Calu3 (cell line): ENCODE results near the gene CTIF. TPM values are rescaled to one million over a fixed set of nuclear protein-coding genes. Genes with fewer than 3 reads are reported as not detected.

ENCODE experiments used
- BruUV-seq: library from RNA; stranded (reverse); fragments of 400-500 nt; replicated peaks from 2 replicates; lab custom pipeline; 2021; lab: Mats Ljungman, UMichigan
- CTCF ChIA-PET: fragments of 300-600 bp; sonication (Branson Sonifier 250); formaldehyde crosslinking; loops from one replicate; lab custom pipeline; 2022; ENCODE audit warnings: antibody characterized with exemption; lab: Charles Lee
- DNase-seq: peaks from one replicate; pipeline ENCODE4 v3.0.0; 2022
- H3K27ac Mint-ChIP-seq: one replicate; pipeline ENCODE4 v1.8.0; 2022; ENCODE audit warnings: mixed read lengths; ENCODE audit not compliant: unreplicated experiment
- H3K27me3 Mint-ChIP-seq: one replicate; pipeline ENCODE4 v1.8.0; 2022; ENCODE audit warnings: mixed read lengths; ENCODE audit not compliant: unreplicated experiment
- H3K36me3 Mint-ChIP-seq: one replicate; pipeline ENCODE4 v1.8.0; 2022; ENCODE audit warnings: mild to moderate bottlenecking, moderate library complexity, mixed read lengths; ENCODE audit not compliant: insufficient read depth, unreplicated experiment
- H3K4me1 Mint-ChIP-seq: one replicate; pipeline ENCODE4 v1.8.0; 2022; ENCODE audit warnings: mild to moderate bottlenecking, low read depth, mixed read lengths; ENCODE audit not compliant: unreplicated experiment
- H3K4me3 Mint-ChIP-seq: one replicate; pipeline ENCODE4 v1.8.0; 2022; ENCODE audit warnings: mild to moderate bottlenecking, low read depth, moderate library complexity, mixed read lengths; ENCODE audit not compliant: unreplicated experiment
- H3K9me3 Mint-ChIP-seq: one replicate; pipeline ENCODE4 v1.8.0; 2022; ENCODE audit warnings: low read depth, mixed read lengths; ENCODE audit not compliant: unreplicated experiment
- intact Hi-C: fragments of 100-400 bp; cut with micrococcal nuclease; formaldehyde crosslinking; loops from one replicate; pipeline ENCODE4 v1.10.0; 2022; ENCODE audit not compliant: unreplicated experiment
- total RNA-seq: library from RNA; stranded (reverse); gene quantifications from 2 replicates; pipeline ENCODE4 v1.2.3, GENCODE V29; 2022
- TF ChIP-seq, protein P1 (sequence below): fragments of 200-600 bp; IDR thresholded peaks from one replicate; pipeline ENCODE4 v1.8.0; 2022; ENCODE audit warnings: antibody characterized with exemption; ENCODE audit not compliant: unreplicated experiment

CTIF gene
- total RNA-seq, 1 experiment from 2014 or later: 40.8 TPM

DNA sequence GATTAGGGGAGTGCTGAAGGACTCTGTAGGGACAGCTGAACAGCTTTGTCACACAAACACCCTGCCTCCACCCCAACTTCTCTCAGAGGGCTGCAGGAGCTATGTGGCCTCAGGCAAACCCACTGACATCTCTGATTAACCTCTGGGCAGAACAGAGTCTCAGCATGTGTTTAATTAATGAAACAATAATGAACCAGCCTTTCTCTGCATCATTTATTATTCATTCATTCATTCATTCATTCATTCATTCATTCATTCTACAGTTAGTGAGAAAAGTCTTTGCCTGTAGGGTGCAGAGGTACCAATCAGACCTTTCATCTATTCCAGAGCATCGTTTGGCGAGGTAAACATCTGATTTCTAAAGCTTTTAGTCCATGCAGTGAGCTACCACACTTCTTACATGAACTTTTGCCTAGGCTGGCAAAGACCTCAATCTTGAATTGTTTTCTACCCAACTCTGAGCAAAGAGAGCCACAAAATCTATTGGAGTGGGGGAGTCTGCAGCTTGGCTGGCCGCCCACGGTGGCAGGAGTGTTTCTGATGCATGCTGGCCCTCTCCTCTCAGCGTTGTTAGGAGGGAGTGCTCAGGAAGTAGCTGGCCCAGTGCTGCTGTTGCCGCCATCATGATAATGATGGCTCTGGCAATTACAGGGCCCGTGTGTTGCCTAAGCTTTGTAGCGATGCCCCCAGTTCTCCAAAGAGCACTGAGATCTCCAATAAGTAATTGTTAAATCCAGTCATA is 213.1 kb downstream of the CTIF start:
- H3K27ac Mint-ChIP-seq: no peak overlapping the region
- intact Hi-C loops: no loop called here
- CTCF ChIA-PET: no interaction called here
- DNase-seq: no peak
- TF ChIP-seq, protein P1, sequence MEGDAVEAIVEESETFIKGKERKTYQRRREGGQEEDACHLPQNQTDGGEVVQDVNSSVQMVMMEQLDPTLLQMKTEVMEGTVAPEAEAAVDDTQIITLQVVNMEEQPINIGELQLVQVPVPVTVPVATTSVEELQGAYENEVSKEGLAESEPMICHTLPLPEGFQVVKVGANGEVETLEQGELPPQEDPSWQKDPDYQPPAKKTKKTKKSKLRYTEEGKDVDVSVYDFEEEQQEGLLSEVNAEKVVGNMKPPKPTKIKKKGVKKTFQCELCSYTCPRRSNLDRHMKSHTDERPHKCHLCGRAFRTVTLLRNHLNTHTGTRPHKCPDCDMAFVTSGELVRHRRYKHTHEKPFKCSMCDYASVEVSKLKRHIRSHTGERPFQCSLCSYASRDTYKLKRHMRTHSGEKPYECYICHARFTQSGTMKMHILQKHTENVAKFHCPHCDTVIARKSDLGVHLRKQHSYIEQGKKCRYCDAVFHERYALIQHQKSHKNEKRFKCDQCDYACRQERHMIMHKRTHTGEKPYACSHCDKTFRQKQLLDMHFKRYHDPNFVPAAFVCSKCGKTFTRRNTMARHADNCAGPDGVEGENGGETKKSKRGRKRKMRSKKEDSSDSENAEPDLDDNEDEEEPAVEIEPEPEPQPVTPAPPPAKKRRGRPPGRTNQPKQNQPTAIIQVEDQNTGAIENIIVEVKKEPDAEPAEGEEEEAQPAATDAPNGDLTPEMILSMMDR: no peak
- no TSS peak for BruUV-seq
- no peaks in the 10 kb centered on the region for H3K4me1 Mint-ChIP-seq
- H3K36me3 Mint-ChIP-seq: peaks cover 5% of the 10 kb centered on the region
- no peaks in the 10 kb centered on the region for H3K27me3 Mint-ChIP-seq
- no peaks in the 10 kb centered on the region for H3K9me3 Mint-ChIP-seq
- H3K4me3 Mint-ChIP-seq: no peak overlapping the region

DNA sequence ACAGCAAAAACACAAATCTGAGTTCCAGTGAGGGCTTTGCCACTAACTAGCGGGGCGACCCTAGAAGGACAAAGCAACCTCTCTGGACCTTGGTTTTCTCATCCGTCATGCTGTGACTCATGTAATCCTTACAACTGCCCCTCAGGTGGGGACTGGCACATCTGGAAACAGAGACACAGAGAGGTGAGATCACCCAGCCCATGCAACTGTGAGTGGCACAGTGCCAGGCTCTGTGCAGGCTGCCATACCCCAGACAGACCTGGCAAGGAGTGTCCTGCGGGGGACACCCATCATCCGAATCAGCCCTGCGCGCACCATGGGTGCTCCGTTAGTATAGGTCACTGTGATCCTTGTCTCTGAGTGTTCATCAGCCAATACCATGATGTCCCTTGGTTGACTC is 213.6 kb downstream of the CTIF start:
- DNase-seq: no peak
- H3K4me1 Mint-ChIP-seq: no peaks in the 10 kb centered on the region
- no peak overlapping the region for H3K27ac Mint-ChIP-seq
- no peaks in the 10 kb centered on the region for H3K27me3 Mint-ChIP-seq
- TF ChIP-seq, protein P1: no peak
- intact Hi-C loops: no loop called here
- CTCF ChIA-PET: no interaction called here
- H3K4me3 Mint-ChIP-seq: no peak overlapping the region
- no TSS peak for BruUV-seq
- no peaks in the 10 kb centered on the region for H3K9me3 Mint-ChIP-seq
- H3K36me3 Mint-ChIP-seq: peaks cover 5% of the 10 kb centered on the region

DNA sequence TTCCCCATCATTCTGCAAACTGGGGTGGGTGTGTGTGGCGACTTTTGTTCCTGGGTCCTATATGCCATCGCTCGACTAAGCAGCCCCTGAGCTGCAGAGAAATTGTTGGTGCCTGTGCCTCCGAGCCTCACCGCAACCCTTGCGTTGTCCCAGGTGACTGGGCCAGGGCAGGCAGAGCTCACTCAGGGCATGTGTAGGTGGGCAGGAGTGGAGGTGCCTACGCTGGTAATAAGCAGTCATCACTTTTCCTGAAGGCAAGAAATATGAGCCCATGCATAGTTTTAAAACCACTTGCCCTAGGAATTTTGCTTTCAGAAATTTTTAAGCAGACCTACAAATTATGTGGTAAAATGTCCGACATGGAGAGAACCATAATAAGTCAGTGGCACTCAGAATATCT is 214.1 kb downstream of the CTIF start:
- CTCF ChIA-PET: no interaction called here
- H3K4me3 Mint-ChIP-seq: no peak overlapping the region
- H3K27ac Mint-ChIP-seq: no peak overlapping the region
- TF ChIP-seq, protein P1: no peak
- no peak for DNase-seq
- H3K4me1 Mint-ChIP-seq: no peaks in the 10 kb centered on the region
- no TSS peak for BruUV-seq
- intact Hi-C loops: no loop called here
- peaks cover 5% of the 10 kb centered on the region for H3K36me3 Mint-ChIP-seq
- H3K9me3 Mint-ChIP-seq: no peaks in the 10 kb centered on the region
- H3K27me3 Mint-ChIP-seq: no peaks in the 10 kb centered on the region

DNA sequence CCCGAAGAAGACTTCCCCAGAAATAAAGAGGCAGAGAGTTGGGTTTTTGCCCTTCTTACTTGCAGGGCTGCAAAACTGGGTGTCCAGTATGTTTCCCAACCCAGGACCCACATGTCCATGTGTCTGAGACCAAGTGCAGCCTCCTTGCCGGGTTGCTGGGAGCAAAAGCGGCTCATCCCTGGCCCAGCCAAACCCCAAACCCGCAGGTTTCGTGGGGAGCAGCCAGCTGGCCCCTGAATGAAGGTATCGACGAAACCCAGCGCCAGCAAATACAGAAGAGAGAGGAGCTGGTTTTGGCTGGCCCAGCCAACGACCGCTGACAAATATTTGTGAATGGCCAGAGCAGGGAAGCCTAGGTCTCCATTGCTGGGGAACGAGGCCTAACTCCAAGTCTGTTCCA is 214.9 kb downstream of the CTIF start:
- CTCF ChIA-PET: no interaction called here
- no peak for DNase-seq
- Mint-ChIP-seq H3K9me3 (no peaks in the 10 kb centered on the region), H3K36me3 (no peaks in the 10 kb centered on the region), H3K27ac (no peak overlapping the region), H3K27me3 (no peaks in the 10 kb centered on the region), H3K4me3 (no peak overlapping the region), H3K4me1 (no peaks in the 10 kb centered on the region)
- TF ChIP-seq, protein P1: no peak
- intact Hi-C loops: no loop called here
- BruUV-seq: no TSS peak
